GM12872 (cell line): Measurements from ENCODE around the gene TNRC6A.
A peak's percentile ranks its signal among the peaks of the same experiment; 100 is the strongest.

Experiments used
- CTCF ChIP-seq: IDR thresholded peaks from 3 replicates; pipeline ENCODE4 v1.5.1; 2011; ENCODE audit warnings: low read depth, mild to moderate bottlenecking, low read length, moderate library complexity; ENCODE audit not compliant: insufficient read depth

The TNRC6A gene

GRCh38 chr16:24833352-24833751 is 103.9 kb downstream of the TNRC6A start:
- no peak for TF ChIP-seq CTCF

- peak; percentile 66 for TF ChIP-seq CTCF
These were observed 105.2 kb downstream of the TNRC6A start for GRCh38 chr16:24834459-24835335.

- no peak for TF ChIP-seq CTCF
These were observed 107.4 kb downstream of the TNRC6A start for GRCh38 chr16:24836836-24837235.

GRCh38 chr16:24837969-24838368 is 108.5 kb downstream of the TNRC6A start:
- no peak for TF ChIP-seq CTCF

GRCh38 chr16:24838554-24839266 is 109.3 kb downstream of the TNRC6A start:
- TF ChIP-seq CTCF, result no peak

- no peak for TF ChIP-seq CTCF
These were observed 110.0 kb downstream of the TNRC6A start for GRCh38 chr16:24839347-24839972.

- no peak for TF ChIP-seq CTCF
These were observed 111.8 kb downstream of the TNRC6A start for GRCh38 chr16:24841291-24841690.
